Superior temporal gyrus (tissue), 1 donor: Measurements from ENCODE around the gene FAM216A.
"Not testable (repeated sequence)": the region's sequence is repeated elsewhere in the genome, so short reads cannot be mapped to it uniquely, and the experiment has no call there.

Experiments
- DNase-seq: peaks from one replicate; pipeline ENCODE4 v3.0.0-alpha.2; 2016; ENCODE audit errors: extremely low spot score

The FAM216A gene

GRCh38 chr12:110498984-110499706 lies 30.5 kb downstream of the FAM216A start:
- DNase-seq = no peak

GRCh38 chr12:110501399-110501751 lies 32.7 kb downstream of the FAM216A start:
- DNase-seq = peak; percentile 40

GRCh38 chr12:110501752-110502738 lies 33.4 kb downstream of the FAM216A start, which contains the start of the genes RAD9B and VPS29:
Gene RAD9B (plus strand): TSS chr12:110502331. CDS start chr12:110502338, 7 bp downstream.
Gene VPS29 (minus strand): TSS chr12:110502111. CDS start chr12:110502051, 60 bp downstream.
- peak; percentile 99 for DNase-seq

- no peak for DNase-seq
Observed at GRCh38 chr12:110503432-110503831, 34.8 kb downstream of the FAM216A start.

- DNase-seq = no peak
Observed at GRCh38 chr12:110505332-110505731, 36.7 kb downstream of the FAM216A start.

- no peak for DNase-seq
Observed at GRCh38 chr12:110508071-110508586, 39.5 kb downstream of the FAM216A start.

- DNase-seq = no peak
Observed at GRCh38 chr12:110513842-110514241, 45.2 kb downstream of the FAM216A start.

GRCh38 chr12:110514363-110514762 lies 45.7 kb downstream of the FAM216A start:
- DNase-seq = no peak

- DNase-seq = no peak
Observed at GRCh38 chr12:110516995-110517394, 48.4 kb downstream of the FAM216A start.

- not testable (repeated sequence) for DNase-seq
Observed at GRCh38 chr12:110518014-110518413, 49.4 kb downstream of the FAM216A start.

GRCh38 chr12:110520876-110521712 lies 52.4 kb downstream of the FAM216A start:
- not testable (repeated sequence) for DNase-seq

- DNase-seq = no peak
Observed at GRCh38 chr12:110528277-110528839, 59.7 kb downstream of the FAM216A start.

- no peak for DNase-seq
Observed at GRCh38 chr12:110530511-110530910, 61.9 kb downstream of the FAM216A start.

GRCh38 chr12:110531741-110532333 lies 63.2 kb downstream of the FAM216A start:
- no peak for DNase-seq

GRCh38 chr12:110532644-110533043 lies 64.0 kb downstream of the FAM216A start:
- DNase-seq = no peak

- DNase-seq = no peak
Observed at GRCh38 chr12:110533607-110534006, 65.0 kb downstream of the FAM216A start.

- DNase-seq = no peak
Observed at GRCh38 chr12:110534811-110535210, 66.2 kb downstream of the FAM216A start.

- no peak for DNase-seq
Observed at GRCh38 chr12:110536834-110537604, 68.4 kb downstream of the FAM216A start.

GRCh38 chr12:110537605-110538409 lies 69.2 kb downstream of the FAM216A start:
- DNase-seq = no peak
